Nephron progenitor cell (in vitro differentiated cells): ENCODE data around the gene SEMA6B.
"Not testable (repeated sequence)": the region's sequence is repeated elsewhere in the genome, so short reads cannot be mapped to it uniquely, and the experiment has no call there.

Source experiments
- DNase-seq: peaks from one replicate; pipeline ENCODE4 v3.0.0; 2021
- H3K27ac Mint-ChIP-seq: 2 replicates; pipeline ENCODE4 v1.8.0; 2021; ENCODE audit warnings: mild to moderate bottlenecking, moderate library complexity, mixed read lengths
- H3K27me3 Mint-ChIP-seq: 2 replicates; pipeline ENCODE4 v1.8.0; 2021; ENCODE audit warnings: mild to moderate bottlenecking, low read depth, mixed read lengths; ENCODE audit not compliant: poor library complexity
- H3K36me3 Mint-ChIP-seq: 2 replicates; pipeline ENCODE4 v1.8.0; 2021; ENCODE audit warnings: low read depth, mixed read lengths
- H3K4me1 Mint-ChIP-seq: 2 replicates; pipeline ENCODE4 v1.8.0; 2021; ENCODE audit warnings: mixed read lengths
- H3K4me3 Mint-ChIP-seq: 2 replicates; pipeline ENCODE4 v1.8.0; 2021; ENCODE audit warnings: mild to moderate bottlenecking, moderate library complexity, mixed read lengths
- H3K9me3 Mint-ChIP-seq: 2 replicates; pipeline ENCODE4 v1.8.0; 2021; ENCODE audit warnings: mild to moderate bottlenecking, moderate library complexity, mixed read lengths
- CTCF ChIP-seq: fragments of 200-600 bp; sonication (generic); IDR thresholded peaks from 2 replicates; pipeline ENCODE4 v1.5.0; 2021; ENCODE audit warnings: antibody characterized with exemption

Gene SEMA6B

GRCh38 chr19:4547303-4548237, 11.9 kb downstream of the SEMA6B start:
- no peak for TF ChIP-seq CTCF
- H3K27ac Mint-ChIP-seq, result no peak overlapping the region
- DNase-seq, result no peak
- peaks cover 26% of the 10 kb centered on the region for H3K36me3 Mint-ChIP-seq
- no peak overlapping the region for H3K4me3 Mint-ChIP-seq
- peaks cover 9% of the 10 kb centered on the region for H3K27me3 Mint-ChIP-seq
- H3K9me3 Mint-ChIP-seq, result no peaks in the 10 kb centered on the region
- H3K4me1 Mint-ChIP-seq, result no peaks in the 10 kb centered on the region

- no peak for TF ChIP-seq CTCF
- Mint-ChIP-seq H3K36me3 (peaks cover 8% of the 10 kb centered on the region), H3K27ac (no peak overlapping the region), H3K4me1 (peaks cover 11% of the 10 kb centered on the region), H3K9me3 (peaks cover 8% of the 10 kb centered on the region), H3K4me3 (no peak overlapping the region), H3K27me3 (peaks cover 6% of the 10 kb centered on the region)
- no peak for DNase-seq
Observed at GRCh38 chr19:4543842-4544647, 15.4 kb downstream of the SEMA6B start.

GRCh38 chr19:4542896-4543841, 16.3 kb downstream of the SEMA6B start:
- DNase-seq, result no peak
- Mint-ChIP-seq H3K4me1 (peaks cover 13% of the 10 kb centered on the region), H3K36me3 (peaks cover 5% of the 10 kb centered on the region), H3K4me3 (no peak overlapping the region), H3K27ac (no peak overlapping the region), H3K27me3 (peaks cover 13% of the 10 kb centered on the region), H3K9me3 (peaks cover 8% of the 10 kb centered on the region)
- no peak for TF ChIP-seq CTCF

GRCh38 chr19:4541806-4542145, 17.7 kb downstream of the SEMA6B start:
- Mint-ChIP-seq H3K4me1 (peaks cover 19% of the 10 kb centered on the region), H3K27me3 (peaks cover 17% of the 10 kb centered on the region)
- H3K4me3 Mint-ChIP-seq, H3K9me3 Mint-ChIP-seq, H3K36me3 Mint-ChIP-seq, DNase-seq, H3K27ac Mint-ChIP-seq: not testable (repeated sequence)

- no peak overlapping the region for H3K27ac Mint-ChIP-seq
- no peak overlapping the region for H3K4me3 Mint-ChIP-seq
- H3K27me3 Mint-ChIP-seq, result peaks cover 21% of the 10 kb centered on the region
- H3K4me1 Mint-ChIP-seq, result peaks cover 24% of the 10 kb centered on the region
- peaks cover 5% of the 10 kb centered on the region for H3K36me3 Mint-ChIP-seq
- peaks cover 8% of the 10 kb centered on the region for H3K9me3 Mint-ChIP-seq
- DNase-seq, result no peak
- TF ChIP-seq CTCF, result no peak
Observed at GRCh38 chr19:4541114-4541805, 18.2 kb downstream of the SEMA6B start.
